ENCODE measurements around the gene CDH12.

DNA sequence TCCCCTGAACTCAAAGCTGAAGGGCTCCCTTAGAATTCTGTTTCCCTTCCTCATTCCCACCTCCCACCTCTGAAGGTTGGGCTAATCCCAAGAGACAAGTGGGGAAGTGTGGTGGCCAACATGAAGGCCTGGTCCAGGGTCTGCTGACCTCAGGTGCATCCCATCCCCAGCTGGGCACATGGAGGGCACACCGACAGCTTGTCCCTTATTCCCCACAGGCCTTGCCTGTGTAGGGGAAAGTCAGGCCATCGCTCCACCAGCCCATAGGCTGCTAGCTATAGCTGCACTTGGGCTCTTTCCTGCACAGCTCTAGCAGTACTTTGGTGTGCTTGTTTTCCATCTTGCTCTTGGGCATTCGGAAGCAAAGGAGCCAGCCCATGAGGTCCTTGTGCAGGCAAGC, 247.7 kb downstream of the CDH12 start:
- TF ChIP-seq, protein P1, sequence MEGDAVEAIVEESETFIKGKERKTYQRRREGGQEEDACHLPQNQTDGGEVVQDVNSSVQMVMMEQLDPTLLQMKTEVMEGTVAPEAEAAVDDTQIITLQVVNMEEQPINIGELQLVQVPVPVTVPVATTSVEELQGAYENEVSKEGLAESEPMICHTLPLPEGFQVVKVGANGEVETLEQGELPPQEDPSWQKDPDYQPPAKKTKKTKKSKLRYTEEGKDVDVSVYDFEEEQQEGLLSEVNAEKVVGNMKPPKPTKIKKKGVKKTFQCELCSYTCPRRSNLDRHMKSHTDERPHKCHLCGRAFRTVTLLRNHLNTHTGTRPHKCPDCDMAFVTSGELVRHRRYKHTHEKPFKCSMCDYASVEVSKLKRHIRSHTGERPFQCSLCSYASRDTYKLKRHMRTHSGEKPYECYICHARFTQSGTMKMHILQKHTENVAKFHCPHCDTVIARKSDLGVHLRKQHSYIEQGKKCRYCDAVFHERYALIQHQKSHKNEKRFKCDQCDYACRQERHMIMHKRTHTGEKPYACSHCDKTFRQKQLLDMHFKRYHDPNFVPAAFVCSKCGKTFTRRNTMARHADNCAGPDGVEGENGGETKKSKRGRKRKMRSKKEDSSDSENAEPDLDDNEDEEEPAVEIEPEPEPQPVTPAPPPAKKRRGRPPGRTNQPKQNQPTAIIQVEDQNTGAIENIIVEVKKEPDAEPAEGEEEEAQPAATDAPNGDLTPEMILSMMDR (IDR thresholded peaks at IDR 0.05; ENCODE audit: extremely low read depth in 1 of 2, insufficient read depth in 1 of 2, low read depth in 1 of 2, low read length in 2 of 2) = no peak
- no peak for TF ChIP-seq EZH2 (IDR thresholded peaks at IDR 0.05; ENCODE audit: borderline replicate concordance, low read depth, low read length, severe bottlenecking)

Data from endothelial cell of umbilical vein (primary cell).